KMS-11 (cell line): ENCODE results near the gene ZDHHC21.

Experiments used
- H2AFZ ChIP-seq: fragments of 200-600 bp; sonication (generic); 2 replicates; pipeline ENCODE4 v1.6.1; 2016; ENCODE audit warnings: antibody characterized with exemption, mixed run types, low read depth
- H3K27ac ChIP-seq: fragments of 200-600 bp; sonication (generic); 2 replicates; pipeline ENCODE4 v1.6.1; 2016; ENCODE audit warnings: mild to moderate bottlenecking, mixed run types
- H3K27me3 ChIP-seq: fragments of 200-600 bp; sonication (generic); 2 replicates; pipeline ENCODE4 v1.6.1; 2017; ENCODE audit warnings: mild to moderate bottlenecking, low read depth, mixed run types, moderate library complexity; ENCODE audit not compliant: insufficient read depth
- H3K36me3 ChIP-seq: fragments of 200-600 bp; sonication (generic); 2 replicates; pipeline ENCODE4 v1.6.1; 2017; ENCODE audit warnings: mild to moderate bottlenecking, mixed run types; ENCODE audit not compliant: insufficient read depth
- H3K4me1 ChIP-seq: fragments of 200-600 bp; sonication (generic); 2 replicates; pipeline ENCODE4 v1.6.1; 2016; ENCODE audit warnings: mild to moderate bottlenecking, low read depth, mixed run types; ENCODE audit not compliant: poor library complexity, severe bottlenecking
- H3K4me2 ChIP-seq: fragments of 200-600 bp; sonication (generic); 2 replicates; pipeline ENCODE4 v1.7.0; 2016; ENCODE audit warnings: mild to moderate bottlenecking, mixed run types
- H3K4me3 ChIP-seq: fragments of 200-600 bp; sonication (generic); IDR thresholded peaks from 2 replicates; pipeline ENCODE4 v1.6.1; 2017; ENCODE audit warnings: low read depth, low read length, mixed read lengths; ENCODE audit not compliant: insufficient read depth
- H3K79me2 ChIP-seq: fragments of 200-600 bp; sonication (generic); 2 replicates; pipeline ENCODE4 v1.6.1; 2016; ENCODE audit warnings: low read depth, mixed run types; ENCODE audit not compliant: insufficient read depth
- H3K9ac ChIP-seq: fragments of 200-600 bp; sonication (generic); 2 replicates; pipeline ENCODE4 v1.6.1; 2016; ENCODE audit warnings: mild to moderate bottlenecking, mixed run types
- H4K20me1 ChIP-seq: fragments of 200-600 bp; sonication (generic); 2 replicates; pipeline ENCODE4 v1.6.1; 2016; ENCODE audit warnings: mild to moderate bottlenecking, mixed run types; ENCODE audit not compliant: insufficient read depth
- TF ChIP-seq, protein P1 (sequence below): fragments of 200-600 bp; sonication (generic); conservative IDR thresholded peaks from 2 replicates; pipeline ENCODE4 v1.6.1; 2017; ENCODE audit warnings: low read depth, mild to moderate bottlenecking, antibody characterized with exemption, low read length, moderate library complexity, mixed read lengths

Gene ZDHHC21, protein sequence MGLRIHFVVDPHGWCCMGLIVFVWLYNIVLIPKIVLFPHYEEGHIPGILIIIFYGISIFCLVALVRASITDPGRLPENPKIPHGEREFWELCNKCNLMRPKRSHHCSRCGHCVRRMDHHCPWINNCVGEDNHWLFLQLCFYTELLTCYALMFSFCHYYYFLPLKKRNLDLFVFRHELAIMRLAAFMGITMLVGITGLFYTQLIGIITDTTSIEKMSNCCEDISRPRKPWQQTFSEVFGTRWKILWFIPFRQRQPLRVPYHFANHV

GRCh38 chr9:14693251-14693861 lies at the start of gene ZDHHC21:
ZDHHC21 (minus strand) TSS chr9:14693432; CDS start chr9:14674340, 19,092 bp downstream.
- H3K27me3 ChIP-seq: no peaks in the 10 kb centered on the region
- peak within 1 kb of the TSS; percentile 57; the same call in 1 of the 2 replicates for H3K9ac ChIP-seq
- no peak within 1 kb of the TSS for H3K4me3 ChIP-seq
- H4K20me1 ChIP-seq: no peaks in the 10 kb centered on the region
- no peaks in the 10 kb centered on the region for H3K36me3 ChIP-seq
- H3K27ac ChIP-seq: no peak within 1 kb of the TSS
- no peaks in the 10 kb centered on the region for H3K79me2 ChIP-seq
- H2AFZ ChIP-seq: peak within 1 kb of the TSS; percentile 70
- no peaks in the 10 kb centered on the region for H3K4me1 ChIP-seq
- TF ChIP-seq, protein P1, sequence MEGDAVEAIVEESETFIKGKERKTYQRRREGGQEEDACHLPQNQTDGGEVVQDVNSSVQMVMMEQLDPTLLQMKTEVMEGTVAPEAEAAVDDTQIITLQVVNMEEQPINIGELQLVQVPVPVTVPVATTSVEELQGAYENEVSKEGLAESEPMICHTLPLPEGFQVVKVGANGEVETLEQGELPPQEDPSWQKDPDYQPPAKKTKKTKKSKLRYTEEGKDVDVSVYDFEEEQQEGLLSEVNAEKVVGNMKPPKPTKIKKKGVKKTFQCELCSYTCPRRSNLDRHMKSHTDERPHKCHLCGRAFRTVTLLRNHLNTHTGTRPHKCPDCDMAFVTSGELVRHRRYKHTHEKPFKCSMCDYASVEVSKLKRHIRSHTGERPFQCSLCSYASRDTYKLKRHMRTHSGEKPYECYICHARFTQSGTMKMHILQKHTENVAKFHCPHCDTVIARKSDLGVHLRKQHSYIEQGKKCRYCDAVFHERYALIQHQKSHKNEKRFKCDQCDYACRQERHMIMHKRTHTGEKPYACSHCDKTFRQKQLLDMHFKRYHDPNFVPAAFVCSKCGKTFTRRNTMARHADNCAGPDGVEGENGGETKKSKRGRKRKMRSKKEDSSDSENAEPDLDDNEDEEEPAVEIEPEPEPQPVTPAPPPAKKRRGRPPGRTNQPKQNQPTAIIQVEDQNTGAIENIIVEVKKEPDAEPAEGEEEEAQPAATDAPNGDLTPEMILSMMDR: no peak
- H3K4me2 ChIP-seq: peak within 1 kb of the TSS; percentile 27

DNA sequence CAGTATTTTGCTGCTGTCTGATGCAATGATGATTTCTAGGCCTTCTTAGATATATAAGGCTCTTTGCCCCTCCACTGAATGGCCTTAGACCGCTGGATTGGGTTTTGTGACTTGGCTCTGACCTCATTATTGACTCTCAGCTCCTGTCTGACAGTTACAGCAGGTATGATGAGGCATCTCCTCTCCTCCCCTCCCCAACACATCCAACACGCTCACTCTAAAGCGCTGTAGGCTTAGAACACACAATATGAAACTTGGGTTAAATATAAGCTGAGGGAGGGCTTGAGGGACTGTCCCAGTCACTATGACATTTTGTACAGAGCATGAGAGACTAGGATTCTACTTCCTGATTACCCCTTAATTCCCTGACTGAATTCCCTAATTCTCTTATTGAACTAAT lies 48.1 kb upstream of the ZDHHC21 start:
- Histone ChIP-seq H3K79me2 (no peaks in the 10 kb centered on the region), H3K27me3 (no peaks in the 10 kb centered on the region), H2AFZ (no peak overlapping the region), H3K27ac (no peak overlapping the region), H3K4me2 (no peak overlapping the region), H4K20me1 (no peaks in the 10 kb centered on the region), H3K9ac (no peak overlapping the region), H3K36me3 (no peaks in the 10 kb centered on the region), H3K4me3 (no peak overlapping the region), H3K4me1 (no peaks in the 10 kb centered on the region)
- TF ChIP-seq, protein P1: no peak

DNA sequence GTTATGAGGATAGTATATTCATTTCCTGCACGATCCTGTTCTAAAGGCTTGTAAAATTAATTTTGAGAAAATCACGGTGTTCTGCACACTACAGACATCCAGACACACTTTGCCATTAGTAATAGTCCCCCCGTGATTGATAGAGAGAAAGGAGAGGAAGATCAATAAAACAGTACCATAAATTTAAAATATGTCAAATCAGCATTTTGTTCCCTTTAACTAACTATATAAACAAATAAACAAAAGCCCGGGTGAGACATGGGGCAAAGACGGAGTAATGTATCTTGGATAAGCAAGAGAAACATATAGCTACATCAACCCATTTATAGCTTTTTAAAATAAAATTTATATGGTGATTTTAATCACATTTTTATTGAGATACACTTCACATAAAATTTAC lies 39.9 kb upstream of the ZDHHC21 start:
- Histone ChIP-seq H3K36me3 (no peaks in the 10 kb centered on the region), H3K27ac (no peak overlapping the region), H3K4me2 (no peak overlapping the region), H3K4me1 (no peaks in the 10 kb centered on the region), H3K79me2 (no peaks in the 10 kb centered on the region), H4K20me1 (no peaks in the 10 kb centered on the region), H3K27me3 (no peaks in the 10 kb centered on the region), H3K9ac (no peak overlapping the region), H3K4me3 (no peak overlapping the region), H2AFZ (no peak overlapping the region)
- TF ChIP-seq, protein P1: no peak

- Histone ChIP-seq H3K4me3 (no peak overlapping the region), H3K4me1 (no peaks in the 10 kb centered on the region), H3K36me3 (no peaks in the 10 kb centered on the region), H3K27me3 (no peaks in the 10 kb centered on the region), H4K20me1 (no peaks in the 10 kb centered on the region), H3K9ac (no peak overlapping the region), H2AFZ (no peak overlapping the region), H3K79me2 (no peaks in the 10 kb centered on the region), H3K4me2 (no peak overlapping the region), H3K27ac (no peak overlapping the region)
- TF ChIP-seq, protein P1: no peak
Measured at GRCh38 chr9:14731294-14731981, 38.2 kb upstream of the ZDHHC21 start.
